NCI-H1436 treated with DMSO at 0.1 percent for 48 hours (cell line): ENCODE data around the gene CEP70.
"Not testable (repeated sequence)": the region's sequence is repeated elsewhere in the genome, so short reads cannot be mapped to it uniquely, and the experiment has no call there.

ENCODE experiments used
- DNase-seq: peaks from one replicate; lab custom pipeline; 2025; lab: John Stamatoyannopoulos, UW

The CEP70 gene

DNA sequence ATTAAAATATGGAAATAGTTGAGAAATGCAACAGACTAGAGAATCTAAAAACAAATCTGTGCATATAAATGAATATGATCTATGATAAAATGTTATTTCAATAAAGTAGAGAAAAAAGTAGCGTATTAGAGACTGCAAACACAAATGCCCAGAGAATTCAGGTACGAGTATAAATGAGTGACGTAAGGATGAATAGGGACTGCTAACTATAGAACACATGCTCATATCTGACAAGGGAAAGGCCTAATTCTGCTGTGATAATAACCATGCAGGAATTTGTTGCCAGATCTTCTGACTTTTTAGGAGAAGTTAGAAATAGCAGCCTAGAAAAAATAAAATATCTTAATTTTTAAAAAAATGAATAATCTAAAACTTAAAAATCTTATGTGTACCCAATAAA is 86.5 kb downstream of the CEP70 start:
- DNase-seq = no peak

- DNase-seq = no peak
Measured at GRCh38 chr3:138498991-138499390, 95.1 kb downstream of the CEP70 start.

- DNase-seq = no peak
Measured at GRCh38 chr3:138497851-138498250, 96.2 kb downstream of the CEP70 start.

DNA sequence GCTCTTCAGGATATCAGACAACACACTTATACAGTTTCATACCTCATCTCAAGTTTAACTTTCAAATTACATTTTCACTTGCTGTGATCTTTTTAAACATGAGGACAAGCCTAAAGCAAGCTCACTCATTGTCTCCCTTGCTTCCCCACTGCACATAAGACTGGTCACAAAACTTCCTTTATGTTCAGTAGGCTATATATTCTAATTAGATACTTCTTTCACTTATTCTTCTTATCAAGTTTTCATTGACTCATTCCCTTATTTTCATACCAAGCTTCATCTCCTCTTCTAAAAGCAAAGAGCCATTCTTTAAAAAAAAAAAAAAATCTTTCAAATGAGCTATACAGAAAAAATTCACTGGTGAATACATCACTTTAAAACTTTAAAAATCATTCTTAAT is 97.0 kb downstream of the CEP70 start:
- no peak for DNase-seq

DNA sequence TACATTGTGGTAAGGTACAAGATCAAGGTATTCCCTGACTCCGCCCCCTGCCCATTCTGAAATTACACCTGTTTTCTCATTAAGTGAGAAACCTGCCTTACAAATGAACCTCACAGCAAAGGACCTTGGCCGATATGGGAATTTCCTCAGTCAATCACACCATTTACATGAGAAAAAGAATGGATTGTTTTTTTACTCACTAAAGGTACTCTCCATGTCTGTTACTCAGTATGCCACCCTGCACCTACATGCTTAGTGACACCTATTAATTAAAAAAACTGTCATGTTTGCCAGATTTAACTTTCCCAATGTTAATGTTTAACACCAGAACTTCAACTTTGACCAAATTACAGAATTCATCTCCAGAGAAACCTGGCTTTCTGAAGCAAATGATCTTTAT is 97.6 kb downstream of the CEP70 start:
- DNase-seq = no peak

DNA sequence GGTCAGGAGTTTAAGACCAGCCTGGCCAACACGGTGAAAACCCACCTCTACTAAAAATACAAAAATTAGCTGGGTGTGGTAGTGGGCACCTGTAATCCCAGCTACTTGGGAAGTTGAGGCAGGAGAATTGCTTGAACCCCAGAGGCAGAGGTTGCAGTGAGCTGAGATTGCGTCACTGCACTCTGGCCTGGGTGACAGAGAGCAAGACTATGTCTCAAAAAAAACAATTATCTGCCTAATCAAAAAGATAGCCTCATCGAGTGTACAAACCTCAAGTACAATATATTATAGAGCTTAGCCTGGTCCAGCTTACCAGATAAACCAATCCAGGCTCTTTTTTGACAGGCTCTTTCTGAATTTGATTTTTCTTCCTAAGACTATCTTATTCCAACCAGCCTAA is 98.4 kb downstream of the CEP70 start:
- DNase-seq = not testable (repeated sequence)

- no peak for DNase-seq
Measured at GRCh38 chr3:138494607-138494929, 99.5 kb downstream of the CEP70 start.

- no peak for DNase-seq
Measured at GRCh38 chr3:138493804-138494606, 100.1 kb downstream of the CEP70 start.

DNA sequence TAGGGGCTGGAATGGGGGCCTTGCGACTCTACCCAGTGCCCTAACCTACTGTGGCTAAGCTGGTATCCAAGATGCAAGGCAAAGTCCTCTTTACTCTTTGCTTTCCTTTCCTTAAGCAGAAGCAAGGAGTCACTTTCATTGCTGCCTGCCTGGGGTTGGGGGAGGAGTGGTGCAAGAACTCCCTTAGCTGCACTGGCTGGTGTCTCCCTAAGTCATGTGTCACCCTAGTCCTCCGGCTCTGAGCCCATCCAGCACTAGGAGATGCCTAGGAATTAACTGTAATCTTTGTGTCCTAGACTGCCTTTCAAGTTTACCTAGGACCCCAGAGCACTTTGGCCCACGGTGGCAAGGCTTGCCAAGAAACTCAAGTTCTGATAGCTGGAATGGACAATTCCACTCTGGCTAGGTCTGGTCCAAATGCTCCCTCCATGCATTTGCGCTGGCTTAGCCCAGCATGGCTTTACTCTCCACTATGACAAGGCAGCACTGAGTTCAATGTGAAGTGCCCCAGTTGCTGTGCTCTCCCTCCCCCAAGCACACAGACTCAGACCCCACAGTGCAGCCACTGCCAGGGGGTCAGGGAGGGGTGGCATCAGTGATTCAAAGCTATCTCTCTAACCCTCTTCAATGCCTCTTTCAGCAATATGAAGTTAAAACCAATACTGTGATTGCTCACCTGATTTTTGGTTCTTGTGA is 100.9 kb downstream of the CEP70 start:
- no peak for DNase-seq

DNA sequence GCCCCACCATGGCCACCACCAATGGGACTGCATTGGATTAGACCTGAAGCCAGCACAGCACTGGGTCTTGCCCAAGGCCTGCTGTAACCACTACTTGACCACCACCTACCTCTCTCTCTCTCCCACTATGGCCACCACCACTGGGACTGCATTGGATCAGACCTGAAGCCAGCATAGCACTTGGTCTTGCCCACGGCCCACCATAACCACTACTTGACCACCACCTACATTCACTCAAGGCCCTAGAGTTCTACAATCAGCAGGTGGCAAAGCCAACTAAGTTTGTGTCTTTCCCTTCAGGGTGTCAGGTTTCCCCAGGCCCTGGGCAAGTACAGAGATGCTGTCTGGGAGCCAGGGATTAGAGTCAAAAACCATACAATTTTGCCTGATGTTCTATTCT is 102.1 kb downstream of the CEP70 start:
- no peak for DNase-seq

DNA sequence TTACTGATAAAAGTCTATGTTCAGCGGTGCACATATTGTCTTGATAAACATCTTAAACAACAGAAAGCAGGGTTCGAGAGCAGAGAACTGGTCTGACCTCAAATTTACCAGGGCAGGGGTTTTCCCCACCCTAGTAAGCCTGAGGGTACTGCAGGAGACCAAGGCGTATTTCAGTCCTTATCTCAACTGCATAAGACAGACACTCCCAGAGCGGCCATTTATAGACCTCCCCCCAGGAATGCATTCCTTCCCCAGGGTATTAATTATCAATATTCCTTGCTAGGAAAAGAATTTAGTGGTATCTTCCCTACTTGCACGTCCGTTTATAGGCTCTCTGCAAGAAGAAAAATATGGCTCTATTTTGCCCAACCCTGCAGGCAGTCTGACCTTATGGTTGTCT is 107.5 kb downstream of the CEP70 start:
- DNase-seq = not testable (repeated sequence)

DNA sequence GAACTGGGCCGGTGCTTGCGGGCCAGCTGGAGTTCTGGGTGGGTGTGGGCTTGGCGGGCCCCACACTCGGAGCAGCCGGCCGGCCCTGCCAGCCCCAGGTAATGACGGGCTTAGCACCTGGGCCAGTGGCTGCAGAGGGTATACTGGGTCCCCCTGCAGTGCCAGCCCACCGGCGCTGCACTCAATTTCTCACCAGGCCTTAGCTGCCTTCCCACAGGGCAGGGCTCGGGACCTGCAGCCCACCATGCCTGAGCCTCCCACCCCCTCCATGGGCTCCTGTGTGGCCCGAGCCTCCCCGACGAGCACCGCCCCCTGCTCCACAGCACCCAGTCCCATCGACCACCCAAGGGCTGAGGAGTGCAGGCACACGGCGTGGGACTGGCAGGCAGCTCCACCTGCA is 109.4 kb downstream of the CEP70 start:
- DNase-seq = not testable (repeated sequence)

DNA sequence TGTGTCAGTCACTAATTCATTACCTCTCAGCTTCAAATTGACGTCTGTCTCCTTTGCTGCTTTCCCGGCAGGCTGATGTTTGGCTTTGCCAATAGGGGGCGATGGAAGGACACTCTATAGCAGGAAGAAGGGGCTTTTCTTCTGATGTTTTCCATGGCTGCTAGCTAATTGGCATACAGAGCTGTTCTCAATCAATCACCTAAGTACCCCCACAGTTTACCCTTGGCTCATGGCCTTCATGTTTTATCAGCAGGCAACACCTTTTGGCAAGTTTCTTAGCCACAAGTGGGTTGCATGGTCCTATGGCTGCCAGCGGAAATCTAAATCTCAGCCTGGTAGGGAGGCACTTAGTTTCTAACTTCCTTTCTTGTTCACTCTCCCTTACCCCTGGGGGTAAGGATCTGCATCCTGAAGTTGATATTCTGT is 114.6 kb downstream of the CEP70 start:
- DNase-seq = no peak

DNA sequence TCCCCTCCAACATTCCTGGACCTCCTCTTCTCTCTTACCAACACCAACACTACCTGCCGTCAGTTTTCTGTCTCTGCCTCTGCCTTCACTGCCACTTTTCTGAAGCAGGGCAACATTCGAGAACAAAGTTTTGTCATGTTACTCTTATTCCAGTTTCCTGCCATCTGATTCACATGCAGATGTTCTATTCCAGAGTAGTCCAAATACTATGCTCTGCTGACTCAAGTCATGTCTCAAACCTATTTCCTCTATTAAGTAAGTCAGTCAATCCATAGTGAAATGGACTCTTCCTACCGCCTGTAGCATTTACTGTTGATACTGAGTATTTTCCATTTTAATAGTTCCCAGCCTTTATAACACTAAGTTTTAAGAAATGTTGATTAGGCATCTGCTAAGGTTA is 116.3 kb downstream of the CEP70 start:
- no peak for DNase-seq

GRCh38 chr3:138477120-138477519 is 116.9 kb downstream of the CEP70 start:
- DNase-seq = no peak

- DNase-seq = no peak
Measured at GRCh38 chr3:138476526-138476925, 117.5 kb downstream of the CEP70 start.

DNA sequence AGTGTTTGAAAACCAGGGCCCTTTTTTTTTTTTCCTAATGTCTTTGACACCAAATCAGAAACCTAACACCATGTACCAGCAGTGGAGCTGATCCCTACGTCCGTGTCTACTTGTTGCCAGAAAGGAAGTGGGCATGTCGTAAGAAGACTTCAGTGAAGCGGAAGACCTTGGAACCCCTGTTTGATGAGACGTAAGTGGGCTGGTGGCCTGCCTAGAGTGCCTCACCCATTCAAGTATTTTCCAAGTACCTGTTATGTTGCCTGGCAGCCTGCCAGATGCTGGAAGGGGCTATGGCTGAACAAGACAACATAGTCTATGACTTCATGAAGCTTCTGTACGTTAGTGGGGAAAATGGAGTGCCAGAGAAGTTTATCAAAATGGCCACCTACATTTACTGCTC is 119.9 kb downstream of the CEP70 start:
- no peak for DNase-seq

- DNase-seq = no peak
Measured at GRCh38 chr3:138473391-138473790, 120.7 kb downstream of the CEP70 start.

DNA sequence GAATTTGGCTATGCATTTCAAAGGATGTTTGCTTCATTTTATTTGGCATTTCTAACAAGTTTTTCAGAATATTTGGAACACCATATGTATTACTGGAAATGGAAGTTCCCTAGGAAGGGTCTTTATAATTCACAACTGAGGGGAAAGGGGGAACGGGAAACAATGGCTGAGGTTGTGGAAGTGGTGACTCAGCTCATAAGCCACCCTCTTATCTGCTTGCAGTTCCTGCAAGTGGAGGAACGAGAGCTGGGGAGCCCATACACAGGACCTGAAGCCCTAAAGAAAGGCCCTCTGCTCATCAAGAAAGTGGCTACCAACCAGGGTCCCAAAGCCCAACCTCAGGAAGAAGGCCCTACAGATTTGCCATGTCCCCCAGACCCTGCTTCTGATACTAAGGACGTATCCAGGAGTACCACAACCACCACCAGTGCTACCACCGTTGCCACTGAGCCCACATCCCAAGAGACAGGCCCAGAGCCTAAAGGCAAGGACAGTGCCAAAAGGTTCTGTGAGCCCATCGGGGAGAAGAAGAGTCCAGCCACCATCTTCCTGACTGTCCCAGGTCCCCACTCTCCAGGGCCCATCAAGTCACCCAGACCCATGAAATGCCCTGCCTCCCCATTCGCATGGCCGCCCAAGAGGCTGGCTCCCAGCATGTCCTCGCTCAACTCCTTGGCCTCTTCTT is 121.8 kb downstream of the CEP70 start:
- no peak for DNase-seq

- DNase-seq = no peak
Measured at GRCh38 chr3:138471481-138471880, 122.6 kb downstream of the CEP70 start.

GRCh38 chr3:138470687-138471086 is 123.4 kb downstream of the CEP70 start:
- DNase-seq = no peak

GRCh38 chr3:138469874-138470273 is 124.2 kb downstream of the CEP70 start:
- DNase-seq = no peak

DNA sequence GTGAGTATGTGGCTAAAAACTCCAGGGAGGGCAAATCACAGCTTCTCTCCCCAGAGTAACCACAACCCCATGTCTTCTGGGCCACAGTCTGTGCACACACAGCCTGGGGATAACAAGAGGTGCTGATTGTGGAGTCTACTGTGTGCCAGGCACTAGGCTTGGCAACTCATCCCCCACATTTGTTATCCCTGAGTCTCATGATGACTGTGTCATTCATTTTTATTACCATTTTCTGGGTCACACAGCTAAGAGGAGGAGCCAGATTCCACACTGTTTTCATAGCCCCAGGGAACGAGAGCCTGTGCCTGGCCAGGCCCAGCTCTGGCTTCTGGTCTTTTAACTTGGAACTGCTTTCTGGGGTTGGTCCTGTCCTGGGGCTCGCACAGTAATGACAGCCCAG is 125.2 kb downstream of the CEP70 start:
- no peak for DNase-seq
